Activated T-cell treated with anti-CD3 and anti-CD28 coated beads for 24 hours (primary cell): Measurements from ENCODE around the gene BOC.
"Not testable (repeated sequence)": the region's sequence is repeated elsewhere in the genome, so short reads cannot be mapped to it uniquely, and the experiment has no call there.

ENCODE experiments used
- DNase-seq: peaks from one replicate; pipeline ENCODE4 v3.0.0-alpha.2; 2020; ENCODE audit warnings: low read depth

The BOC gene

GRCh38 chr3:113211330-113212149 lies at the start of gene BOC:
TSS of gene BOC (plus strand) at chr3:113211557. CDS start at chr3:113249803, 38,246 bp downstream.
- no peak for DNase-seq

GRCh38 chr3:113161661-113162060 lies 49.7 kb upstream of the BOC start:
- DNase-seq = no peak

- no peak for DNase-seq
Measured at GRCh38 chr3:113163152-113163551, 48.2 kb upstream of the BOC start.

GRCh38 chr3:113165841-113166240 lies 45.5 kb upstream of the BOC start:
- no peak for DNase-seq

GRCh38 chr3:113166357-113166718 lies 45.0 kb upstream of the BOC start:
- no peak for DNase-seq

- DNase-seq = no peak
Measured at GRCh38 chr3:113166719-113167492, 44.5 kb upstream of the BOC start.

GRCh38 chr3:113167825-113168801 lies 43.2 kb upstream of the BOC start:
- no peak for DNase-seq

- DNase-seq = no peak
Measured at GRCh38 chr3:113169891-113170452, 41.4 kb upstream of the BOC start.

GRCh38 chr3:113170771-113171170 lies 40.6 kb upstream of the BOC start:
- DNase-seq = no peak

GRCh38 chr3:113171675-113172300 lies 39.6 kb upstream of the BOC start:
- DNase-seq = not testable (repeated sequence)

GRCh38 chr3:113173102-113173501 lies 38.3 kb upstream of the BOC start:
- no peak for DNase-seq

GRCh38 chr3:113174304-113174703 lies 37.1 kb upstream of the BOC start:
- no peak for DNase-seq

GRCh38 chr3:113174801-113175485 lies 36.4 kb upstream of the BOC start:
- no peak for DNase-seq

GRCh38 chr3:113177526-113177925 lies 33.8 kb upstream of the BOC start:
- DNase-seq = no peak

- no peak for DNase-seq
Measured at GRCh38 chr3:113179235-113179824, 32.0 kb upstream of the BOC start.

- DNase-seq = no peak
Measured at GRCh38 chr3:113183748-113184661, 27.4 kb upstream of the BOC start.

- no peak for DNase-seq
Measured at GRCh38 chr3:113185194-113185835, 26.0 kb upstream of the BOC start.

GRCh38 chr3:113186566-113186965 lies 24.8 kb upstream of the BOC start:
- no peak for DNase-seq

- DNase-seq = no peak
Measured at GRCh38 chr3:113193288-113193687, 18.1 kb upstream of the BOC start.
